NB4 (cell line): Measurements from ENCODE around the gene TSPAN15.

Source experiments
- CTCF ChIP-seq: IDR thresholded peaks from one replicate; pipeline ENCODE4 v1.5.1; 2012; ENCODE audit warnings: low read depth, low read length
- MAX ChIP-seq: IDR thresholded peaks from 2 replicates; pipeline ENCODE4 v1.6.1; 2011; ENCODE audit warnings: low read depth, low read length
- POLR2A ChIP-seq: IDR thresholded peaks from 2 replicates; pipeline ENCODE4 v1.6.1; 2011; ENCODE audit warnings: mild to moderate bottlenecking; ENCODE audit not compliant: insufficient read length; ENCODE audit errors: extremely low read depth

- no peak for TF ChIP-seq CTCF
- TF ChIP-seq POLR2A = no peak
- TF ChIP-seq MAX = no peak
Measured at GRCh38 chr10:69412232-69412790, 39.0 kb upstream of the TSPAN15 start.
